NCI-H2171 (cell line): ENCODE data around the gene CRADD.

ENCODE experiments used
- DNase-seq: peaks from one replicate; lab custom pipeline; 2025; lab: John Stamatoyannopoulos, UW

The CRADD gene

DNA sequence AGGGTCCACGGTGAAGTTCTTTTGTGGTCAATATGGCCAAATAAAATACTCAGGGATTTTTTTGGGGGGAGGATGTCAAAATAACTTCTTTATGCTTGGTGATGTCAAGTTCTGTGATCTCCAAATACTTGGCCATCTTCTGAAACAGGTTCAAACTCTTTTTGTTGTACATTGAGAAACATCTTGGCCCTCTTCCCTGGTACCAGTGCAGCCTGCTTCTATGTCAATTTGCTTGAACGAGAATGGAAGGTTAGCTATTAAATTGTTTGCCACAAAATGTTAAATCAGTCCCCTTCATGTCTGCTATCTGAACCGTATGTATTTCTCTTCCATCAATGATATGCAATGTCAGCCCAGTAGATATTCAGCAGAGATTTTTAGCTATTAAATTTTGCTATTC lies 6.1 kb upstream of the CRADD start:
- no peak for DNase-seq

DNA sequence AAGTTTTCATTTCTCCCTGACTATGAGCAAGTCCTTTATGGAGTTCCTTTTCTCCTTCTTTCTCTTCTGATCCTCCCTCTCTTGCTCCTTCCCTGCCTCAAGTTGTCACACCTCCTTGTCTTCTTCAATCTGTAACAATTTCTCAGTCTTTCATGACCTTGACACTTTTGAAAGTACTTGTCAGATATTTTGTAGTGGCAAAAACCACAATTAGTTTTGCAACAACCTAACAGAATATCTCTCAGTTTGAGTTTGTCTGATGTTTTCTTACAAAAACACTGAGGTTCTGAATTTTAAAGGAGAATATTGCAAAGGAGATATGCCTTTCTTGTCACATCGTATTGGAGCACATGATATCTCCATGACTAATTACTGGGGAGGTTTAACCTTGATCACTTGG lies 4.1 kb upstream of the CRADD start:
- DNase-seq, result no peak

DNA sequence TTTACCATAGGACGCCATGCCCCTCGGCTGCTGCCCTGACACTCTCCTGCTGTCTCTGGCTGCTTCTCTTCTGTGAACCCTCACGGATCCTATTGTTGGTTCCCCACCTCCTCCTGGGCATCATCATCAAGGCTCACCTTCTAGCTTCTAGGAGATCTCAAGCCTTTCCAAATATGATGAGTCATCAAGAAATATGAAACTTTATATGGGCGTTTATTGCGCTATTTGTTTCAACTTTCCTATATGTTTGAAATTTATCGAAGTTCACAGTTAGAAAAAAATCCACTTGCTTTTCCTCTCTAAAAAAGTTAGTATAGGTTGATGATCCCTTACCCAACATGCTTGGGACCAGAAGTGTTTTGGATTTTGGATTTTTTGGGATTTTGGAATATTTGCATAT lies 2.8 kb upstream of the CRADD start:
- DNase-seq, result no peak

DNA sequence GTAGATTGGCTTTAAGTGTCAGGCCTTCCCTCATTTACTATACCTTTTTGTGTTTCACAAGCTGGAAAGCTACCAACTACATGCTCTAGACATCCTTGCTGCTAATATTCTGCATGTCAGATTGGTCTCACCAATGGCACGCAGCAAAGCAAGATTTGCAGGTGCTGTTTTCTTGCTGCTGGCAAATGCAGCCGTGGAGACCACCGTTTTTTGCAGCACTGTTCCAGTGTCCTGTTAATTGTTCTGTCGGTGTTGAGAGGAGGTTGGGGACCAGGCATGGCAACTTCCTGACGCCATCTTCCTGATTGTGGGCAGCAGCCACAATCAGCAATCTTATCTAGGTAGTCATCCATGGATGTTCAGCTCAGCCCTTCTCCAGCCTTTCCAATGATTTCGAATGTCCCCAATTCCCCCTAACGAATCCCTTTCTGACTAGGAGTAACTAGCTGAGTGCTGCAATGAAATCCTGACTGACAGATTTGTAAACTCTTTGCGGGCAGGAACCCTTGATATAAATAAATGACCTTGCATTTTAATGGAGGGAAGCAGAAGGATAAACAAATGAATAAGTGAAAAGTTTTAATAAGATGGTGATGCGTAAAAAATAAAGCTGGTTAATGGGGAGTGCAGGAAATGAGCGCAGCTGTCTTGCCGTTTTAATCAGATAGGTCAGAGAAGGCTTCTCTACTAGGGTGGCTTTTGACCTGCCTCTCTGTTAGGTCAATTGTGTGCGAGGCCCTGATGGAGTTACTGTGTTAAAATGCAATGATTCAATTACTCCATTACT lies 574 bp upstream of the CRADD start:
- no peak for DNase-seq

DNA sequence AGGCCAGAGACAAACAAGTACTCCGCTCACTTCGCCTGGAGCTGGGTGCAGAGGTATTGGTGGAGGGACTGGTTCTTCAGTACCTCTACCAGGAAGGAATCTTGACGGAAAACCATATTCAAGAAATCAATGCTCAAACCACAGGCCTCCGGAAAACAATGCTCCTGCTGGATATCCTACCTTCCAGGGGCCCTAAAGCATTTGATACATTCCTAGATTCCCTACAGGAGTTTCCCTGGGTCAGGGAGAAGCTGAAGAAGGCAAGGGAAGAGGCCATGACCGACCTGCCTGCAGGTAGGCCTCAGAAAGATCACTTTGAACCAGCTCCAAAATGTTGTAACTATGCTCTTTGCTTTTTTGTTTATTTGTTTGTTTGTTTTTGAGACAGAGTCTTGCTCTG lies 1.6 kb downstream of the CRADD start:
- DNase-seq, result no peak

DNA sequence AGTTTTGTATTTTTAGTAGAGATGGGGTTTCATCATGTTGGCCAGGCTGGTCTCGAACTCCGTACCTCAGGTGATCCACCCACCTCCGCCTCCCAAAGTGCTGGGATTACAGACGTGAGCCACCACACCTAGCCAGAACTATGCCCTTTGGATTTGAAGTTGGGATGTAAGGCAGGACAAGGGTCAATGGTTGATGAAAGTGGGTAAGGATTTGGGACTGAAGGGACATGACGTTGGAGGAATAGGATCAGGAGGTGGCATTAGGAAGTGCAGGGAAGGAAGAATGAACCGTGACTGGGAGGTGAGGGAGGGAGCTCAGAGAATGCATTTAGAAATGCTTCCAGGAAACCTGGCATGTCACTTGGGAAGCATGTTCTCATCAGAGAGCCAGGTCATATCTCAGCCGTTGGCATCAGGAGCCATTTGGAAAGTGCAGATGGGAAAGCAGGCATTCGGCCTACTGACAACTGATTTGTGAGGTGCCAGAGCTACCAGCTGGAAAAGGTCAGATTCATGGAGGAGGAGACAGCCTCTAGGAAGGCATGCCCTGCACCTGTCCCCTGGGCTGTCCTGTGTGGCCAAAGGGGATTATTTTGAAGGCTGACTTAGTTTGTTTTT lies 2.2 kb downstream of the CRADD start:
- DNase-seq, result no peak

DNA sequence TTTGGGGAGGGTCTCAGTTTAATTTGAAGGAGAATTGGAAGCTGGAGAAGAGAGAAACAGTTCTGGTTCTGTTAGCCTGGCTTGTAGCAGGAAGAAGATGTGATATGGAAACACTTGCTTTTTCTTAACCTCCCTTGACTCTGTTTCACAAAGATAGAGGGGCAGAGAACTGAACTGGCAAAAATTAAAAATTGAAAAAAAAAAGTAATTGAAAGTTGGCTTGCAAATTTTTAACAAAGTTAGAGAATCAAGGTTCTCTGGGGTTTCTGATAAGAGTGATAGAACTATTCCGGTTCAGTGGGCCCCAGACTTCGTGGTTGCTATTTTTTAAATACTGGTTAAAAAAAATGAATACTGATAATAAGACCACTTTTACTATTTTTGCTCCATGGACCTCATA lies 2.8 kb downstream of the CRADD start:
- no peak for DNase-seq

DNA sequence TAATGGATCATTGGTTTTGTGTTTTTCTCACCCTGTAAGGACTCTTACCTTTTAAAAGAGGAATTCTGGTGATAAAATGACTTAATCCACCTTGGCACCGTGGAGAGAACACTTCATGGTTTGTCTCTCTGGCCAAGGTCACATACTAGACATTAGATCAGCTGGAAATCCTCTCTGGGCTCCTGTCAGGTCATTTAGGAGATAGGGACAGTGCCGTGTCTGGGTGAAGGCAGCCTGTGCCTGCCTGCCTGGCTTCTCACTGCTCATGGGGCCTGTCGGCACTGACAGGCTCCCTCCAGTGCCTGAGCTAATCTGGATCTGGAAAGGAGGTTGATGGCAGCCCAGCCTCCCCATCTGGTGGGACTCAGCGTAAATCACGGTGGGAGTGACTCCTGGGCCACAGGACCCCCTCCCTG lies 5.7 kb downstream of the CRADD start:
- no peak for DNase-seq

DNA sequence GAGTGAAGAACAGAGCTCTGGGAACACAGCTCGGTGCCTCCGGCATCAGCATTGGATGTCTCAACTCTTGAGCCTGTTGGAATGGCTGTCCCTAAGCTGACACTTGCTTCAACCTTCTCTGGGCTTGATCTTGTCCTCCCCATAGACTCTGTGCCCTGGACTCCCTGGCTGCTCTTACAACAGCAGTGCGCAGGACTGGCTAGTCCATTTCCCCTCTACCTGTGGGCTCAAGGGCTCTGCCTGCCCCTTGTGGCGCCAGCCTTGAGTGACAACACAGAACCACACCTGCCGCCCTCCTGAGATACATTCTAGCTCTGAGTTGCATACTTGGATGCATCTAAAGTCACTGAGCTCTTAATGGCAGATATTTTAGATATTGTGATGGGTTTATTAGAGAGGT lies 6.2 kb downstream of the CRADD start:
- DNase-seq, result no peak

DNA sequence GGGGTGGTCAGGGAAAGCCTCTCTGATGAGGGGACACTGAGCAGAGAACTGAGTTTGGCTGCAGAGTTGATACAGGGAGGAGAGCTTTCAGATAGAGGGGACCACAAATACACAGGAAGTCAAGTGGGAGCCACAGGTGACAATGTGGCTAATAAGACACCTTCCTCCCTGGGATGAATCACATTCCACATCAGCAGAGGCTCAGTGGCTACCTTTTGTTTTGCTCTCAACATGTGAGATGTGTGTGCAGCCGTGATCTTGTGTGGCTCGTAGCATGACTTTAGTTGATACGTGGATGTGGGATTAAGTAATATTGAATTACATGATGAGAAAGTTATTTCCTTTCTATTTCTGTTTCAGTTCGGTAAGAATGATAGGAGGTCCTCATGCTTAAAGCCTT lies 7.5 kb downstream of the CRADD start:
- DNase-seq, result no peak

DNA sequence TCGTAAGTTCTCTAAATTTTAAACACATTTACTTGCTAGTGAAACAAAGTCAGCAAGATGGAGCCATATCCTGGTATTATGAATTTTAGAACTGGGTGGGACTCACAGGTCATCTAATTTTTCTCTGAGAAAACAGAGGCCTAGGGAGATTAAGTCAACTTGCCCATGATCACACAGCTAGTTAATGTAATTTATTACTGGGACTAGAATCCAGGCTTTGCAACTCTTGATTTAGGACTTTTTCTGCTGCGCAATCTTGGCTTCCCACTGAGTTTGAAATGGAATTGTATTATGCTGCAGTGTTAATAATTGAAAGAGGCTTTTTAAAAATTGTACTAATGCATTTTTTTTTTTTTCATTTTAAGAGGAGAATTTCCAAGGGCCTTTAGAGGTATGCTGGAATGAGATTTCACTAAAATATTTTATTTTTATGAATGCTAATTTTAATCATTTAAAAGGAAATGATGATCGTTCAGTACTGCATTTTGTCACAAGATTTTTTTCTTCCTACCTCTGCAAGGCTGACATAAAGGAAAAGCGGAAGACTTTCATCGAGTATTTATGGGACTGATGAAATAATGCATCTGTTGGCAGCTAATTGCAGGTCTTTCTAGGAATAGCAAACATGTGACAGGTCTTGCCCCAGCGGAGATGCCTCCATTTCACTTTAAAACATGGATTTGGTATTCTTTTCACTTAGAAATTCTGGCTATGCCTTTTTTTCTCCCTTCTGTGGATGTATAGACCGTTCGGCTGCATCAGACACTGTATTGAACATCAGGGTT lies 9.6 kb downstream of the CRADD start:
- DNase-seq, result no peak

DNA sequence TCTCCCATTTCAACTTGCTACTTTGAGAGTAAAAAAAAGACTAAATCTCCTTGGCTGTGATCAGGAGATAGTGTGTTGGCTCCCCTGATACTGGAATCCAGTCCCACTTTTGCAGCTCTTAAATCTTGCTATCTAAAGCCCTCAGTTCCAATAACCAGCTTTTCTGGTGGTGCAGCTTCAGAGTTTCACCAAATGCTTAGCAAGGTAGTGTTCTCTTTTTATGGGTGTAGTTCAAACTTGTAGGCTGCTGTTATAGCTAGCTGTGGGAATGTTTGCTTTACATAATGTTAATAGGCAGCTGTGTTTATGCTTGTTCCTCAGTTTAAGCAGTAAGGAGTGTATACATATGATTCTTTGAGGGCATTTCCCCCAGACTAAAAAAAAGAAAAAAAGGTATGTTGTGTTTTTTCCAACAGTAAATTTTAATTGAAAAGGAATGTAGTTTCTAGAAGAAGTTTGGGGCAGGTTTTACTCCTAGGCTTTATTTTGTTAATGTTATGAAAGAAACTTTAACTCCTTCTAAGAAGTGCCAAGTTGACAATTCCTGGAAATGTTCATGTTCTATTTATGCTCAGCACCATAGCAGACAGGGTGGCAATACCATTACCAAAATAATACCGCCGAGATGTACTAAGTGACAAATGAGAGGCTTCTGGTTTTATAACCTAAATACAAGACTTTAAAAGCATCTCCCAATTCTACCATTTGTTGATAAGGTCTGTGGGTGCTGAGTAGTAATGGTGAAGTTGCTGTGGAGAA lies 12.1 kb downstream of the CRADD start:
- DNase-seq, result no peak

DNA sequence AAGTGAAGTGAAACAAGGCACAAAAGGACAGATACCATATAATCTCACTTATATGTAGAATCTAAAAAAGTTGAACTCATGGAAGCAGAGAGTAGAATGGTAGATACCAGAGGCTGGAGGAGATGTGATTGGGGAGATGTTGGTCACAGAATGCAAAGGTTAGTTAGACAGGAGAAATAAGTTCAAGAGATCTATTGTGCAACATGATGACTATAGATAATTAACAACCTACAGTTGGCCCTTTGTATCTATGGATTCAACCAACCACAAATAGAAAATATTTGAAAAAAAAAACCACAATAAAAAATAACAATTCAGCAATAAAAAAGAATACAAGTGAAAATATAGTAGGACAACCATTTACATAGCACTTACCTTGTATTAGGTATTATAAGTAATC lies 19.3 kb downstream of the CRADD start:
- no peak for DNase-seq

DNA sequence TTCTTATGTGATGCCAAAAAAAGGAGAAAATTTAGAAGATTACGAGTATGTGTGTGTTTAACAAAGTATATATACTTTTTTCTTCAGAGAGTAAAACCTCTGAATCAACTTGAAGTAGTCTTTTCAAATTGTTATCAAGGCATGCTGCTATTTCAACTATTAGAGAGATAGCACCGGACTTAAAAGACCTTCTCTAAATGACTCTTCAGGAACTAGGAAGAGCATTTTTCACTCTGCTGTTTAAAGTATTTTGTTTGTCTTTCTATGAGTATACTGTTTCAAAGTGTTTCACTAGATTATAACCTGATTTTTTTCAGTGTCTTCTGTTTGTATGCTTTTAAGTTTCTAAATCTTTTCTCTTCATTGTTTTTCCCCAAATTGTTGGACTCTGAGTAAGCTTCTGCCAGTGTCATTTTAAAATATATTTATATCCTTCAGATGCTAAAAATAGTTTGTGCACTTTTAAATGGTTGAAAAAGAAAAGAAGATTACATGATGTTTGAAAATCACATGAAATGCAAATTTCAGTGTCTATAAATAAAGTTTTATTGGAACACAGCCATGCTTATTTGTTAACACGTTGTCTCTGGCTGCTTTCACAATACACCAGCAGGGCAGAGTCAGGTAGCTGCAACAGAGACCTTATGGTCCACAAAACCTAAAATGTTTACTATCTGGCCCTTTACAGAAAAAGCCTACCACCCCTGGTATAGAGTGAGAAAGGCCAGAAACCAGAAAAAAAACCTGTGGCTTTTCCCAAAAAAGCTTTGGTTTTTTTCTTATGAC lies 21.3 kb downstream of the CRADD start:
- DNase-seq, result no peak

DNA sequence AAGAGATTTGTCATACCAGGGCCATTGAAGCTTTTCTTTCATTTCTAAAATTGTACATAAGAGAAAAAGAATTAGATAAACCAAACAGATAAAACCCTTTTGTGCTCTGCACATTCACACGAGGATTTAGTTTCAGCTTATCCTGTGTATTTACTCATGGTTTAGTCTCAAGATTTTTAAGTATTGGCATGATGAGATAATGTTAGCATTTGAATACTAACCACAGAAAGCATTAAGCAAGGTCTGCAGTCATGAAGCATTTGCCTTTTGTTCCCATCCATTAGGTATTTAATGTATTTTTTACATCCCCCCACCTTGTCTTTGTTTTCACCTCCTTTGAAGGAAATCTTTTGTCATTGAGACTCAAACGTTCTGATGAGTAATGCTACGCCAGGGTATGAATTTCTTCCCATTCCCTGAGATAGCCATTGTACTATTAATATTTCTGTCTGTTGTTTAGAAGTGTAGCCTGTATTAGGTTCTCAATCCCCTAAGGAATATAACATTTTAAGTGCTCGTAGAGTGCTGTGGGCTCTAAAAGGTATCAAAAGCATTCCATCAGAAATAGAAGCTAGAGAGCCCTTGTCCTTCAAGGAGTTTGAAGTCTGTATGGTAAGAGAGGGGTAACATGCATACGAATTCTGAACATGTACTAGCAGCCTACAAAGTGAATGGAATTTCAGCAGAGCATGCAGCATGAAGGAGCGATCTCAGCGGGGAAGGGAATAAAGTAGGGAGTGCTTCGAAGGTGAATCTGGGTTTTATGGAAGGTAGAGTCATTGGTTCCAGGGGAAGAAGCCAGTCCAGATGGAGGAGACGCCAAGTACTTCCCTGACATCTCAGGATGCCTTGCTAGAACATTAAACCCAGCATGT lies 22.3 kb downstream of the CRADD start:
- DNase-seq, result no peak

DNA sequence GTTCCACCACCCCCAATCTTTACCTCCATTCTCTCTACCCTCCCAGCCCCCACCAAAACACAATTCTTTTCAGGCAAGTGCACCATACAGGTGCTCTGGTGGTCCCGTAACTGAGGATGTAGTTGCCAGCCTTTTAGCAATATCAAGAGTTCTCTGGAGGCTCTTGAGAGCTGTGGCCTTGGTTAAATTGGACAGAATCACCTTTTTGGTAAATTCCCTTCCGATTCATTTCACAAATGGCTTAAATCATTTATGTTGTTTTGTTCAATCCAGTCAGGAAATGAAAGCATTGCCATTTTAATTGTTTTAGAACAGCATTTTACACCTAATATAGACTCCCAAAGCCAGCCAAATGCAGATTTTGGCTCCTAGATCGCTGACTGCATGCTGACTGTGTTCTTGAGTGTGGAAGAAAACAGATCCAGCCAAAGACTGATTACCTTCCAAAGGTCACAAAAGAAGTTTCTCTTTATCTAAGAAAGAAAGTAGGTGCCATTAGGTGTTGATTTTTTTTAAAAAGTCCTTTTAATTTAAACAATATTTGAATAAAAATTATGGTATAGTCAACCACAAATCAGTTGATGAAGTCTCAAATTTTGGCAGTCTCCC lies 25.6 kb downstream of the CRADD start:
- DNase-seq, result no peak

DNA sequence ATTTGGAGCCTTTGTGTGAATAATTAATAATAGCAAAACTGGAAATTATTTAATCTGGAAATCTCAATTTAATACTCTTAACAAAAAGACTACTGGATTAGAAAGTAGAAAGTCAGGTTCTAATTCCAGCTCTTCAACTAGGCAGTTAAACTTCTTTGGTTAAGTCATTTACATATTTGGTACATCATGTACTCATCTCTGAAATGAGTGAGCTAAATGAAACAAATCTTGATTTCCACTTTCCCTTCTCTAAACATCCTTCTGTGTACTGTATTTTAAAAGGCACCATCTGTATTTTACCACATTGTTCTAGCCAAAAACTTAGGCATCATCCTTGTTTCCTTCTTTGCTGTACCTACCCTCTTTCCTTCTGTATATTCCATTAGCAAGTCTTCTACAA lies 26.9 kb downstream of the CRADD start:
- no peak for DNase-seq

DNA sequence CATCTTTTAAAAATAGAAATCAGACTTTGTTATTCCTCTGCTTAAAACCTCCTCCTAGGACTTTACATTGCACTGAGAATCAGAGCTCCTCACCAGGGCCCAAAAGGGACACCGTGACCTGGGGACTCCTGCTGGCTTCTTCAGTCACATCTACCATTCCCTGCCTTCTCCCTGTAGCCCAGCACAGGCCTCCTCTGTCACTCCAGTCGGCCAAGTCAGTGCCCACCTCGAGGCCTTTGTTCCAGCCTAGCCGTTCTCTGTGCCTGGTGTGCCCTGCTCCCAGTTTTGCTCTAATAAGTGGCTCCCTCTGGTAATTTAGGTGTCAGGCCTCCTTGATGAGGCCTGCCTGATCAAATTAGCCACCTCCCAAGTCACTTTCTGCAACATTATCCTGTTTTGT lies 27.4 kb downstream of the CRADD start:
- no peak for DNase-seq

DNA sequence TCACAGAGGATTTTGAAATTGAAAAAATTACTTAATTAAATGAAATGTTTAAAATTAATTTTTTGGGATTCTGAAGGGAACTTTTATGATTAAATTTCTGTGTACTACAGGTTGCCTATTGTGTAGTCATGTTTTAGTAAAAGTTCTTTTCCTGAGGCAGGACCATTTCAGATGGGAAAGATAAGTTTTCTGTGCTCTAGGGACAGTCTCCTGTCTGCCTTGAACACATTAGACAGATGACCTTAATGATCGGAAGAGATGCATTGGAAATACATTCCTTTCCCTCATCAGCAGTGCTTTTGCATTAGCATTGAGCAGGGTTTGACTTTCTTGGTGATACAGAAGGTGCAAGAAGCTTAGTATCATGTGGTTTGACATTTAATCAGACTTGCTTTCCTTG lies 28.1 kb downstream of the CRADD start:
- no peak for DNase-seq

DNA sequence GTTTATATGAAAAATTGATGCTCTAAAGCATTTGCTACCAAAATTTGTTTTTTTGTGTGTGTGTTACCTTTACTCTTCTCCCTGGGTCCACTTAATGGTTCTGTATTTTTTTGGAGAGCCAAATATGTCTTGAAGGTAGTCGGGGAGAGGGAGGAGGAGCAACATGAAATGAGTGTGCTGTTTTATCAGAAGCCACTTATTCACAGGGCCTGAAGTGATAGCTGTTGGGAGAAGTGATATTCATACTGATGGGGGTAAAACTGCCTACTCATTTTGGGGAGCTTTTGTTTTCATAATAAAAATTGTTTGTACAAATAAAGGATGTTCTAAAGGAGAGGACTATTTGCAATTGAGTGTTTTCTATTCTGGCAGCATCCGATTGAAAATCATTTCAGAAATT lies 29.2 kb downstream of the CRADD start:
- DNase-seq, result no peak
